GM12878 (cell line): ENCODE data around the gene SASH3. TPM values are rescaled to one million over a fixed set of nuclear protein-coding genes. Genes with fewer than 3 reads are reported as not detected.
A peak's percentile ranks its signal among the peaks of the same experiment; 100 is the strongest.

Source experiments
- ATAC-seq: fragments of 200-7000 bp; cut with Tn5 transposase; 3 replicates; pipeline ENCODE4 v1.9.1; 2020; ENCODE audit warnings: mild to moderate bottlenecking, moderate library complexity
- BruUV-seq: library from RNA; stranded (reverse); fragments of 400-500 nt; replicated peaks from 2 replicates; lab custom pipeline; 2021; lab: Mats Ljungman, UMichigan
- CTCF ChIA-PET: fragments of 300-600 bp; sonication (Branson Sonifier 250); formaldehyde crosslinking; extraction: SDS; loops from one replicate; lab custom pipeline; 2021; ENCODE audit warnings: inconsistent platforms; lab: Yijun Ruan, JAX
- POLR2A ChIA-PET: fragments of 350-600 bp; formaldehyde crosslinking; extraction: SDS; loops from one replicate; lab custom pipeline; 2021; ENCODE audit warnings: inconsistent platforms; lab: Charles Lee
- RAD21 ChIA-PET: fragments of 300-600 bp; sonication (Branson Sonifier 250); formaldehyde crosslinking; loops from one replicate; lab custom pipeline; 2023; ENCODE audit warnings: antibody characterized with exemption; ENCODE audit not compliant: unreplicated experiment; lab: Charles Lee
- SMC1A ChIA-PET: fragments of 300-600 bp; sonication (Branson Sonifier 250); formaldehyde crosslinking; loops from one replicate; lab custom pipeline; 2023; ENCODE audit not compliant: unreplicated experiment, uncharacterized antibody; lab: Charles Lee
- DNase-seq: peaks from one replicate; pipeline ENCODE4 v3.0.0-alpha.2; 2011; ENCODE audit warnings: low read depth, low spot score
- FAIRE-seq: peaks from 3 replicates; lab custom pipeline; 2011; peaks lifted over from hg19 to GRCh38; lab: Jason Lieb, UNC
- H2AFZ ChIP-seq: 2 replicates; pipeline ENCODE4 v1.6.0; 2011; ENCODE audit warnings: low read depth, low read length, control low read depth; ENCODE audit not compliant: control insufficient read depth
- H3K27ac ChIP-seq: 2 replicates; pipeline ENCODE4 v1.5.1; 2011; ENCODE audit warnings: control low read depth; ENCODE audit not compliant: control insufficient read depth, insufficient read depth
- H3K27me3 ChIP-seq, 2 experiments: replicated peaks in 1 of 2; 2 replicates each; pipeline versions ENCODE4 v1.6.0 to v1.6.1; 2011; ENCODE audit warnings: low read length in 1 of 2; ENCODE audit not compliant: control insufficient read depth in 2 of 2, insufficient read depth in 2 of 2
- H3K36me3 ChIP-seq, 2 experiments: 2 replicates each; pipeline ENCODE4 v1.5.1; 2011; ENCODE audit warnings: low read length in 1 of 2; ENCODE audit not compliant: control insufficient read depth in 2 of 2, insufficient read depth in 2 of 2
- H3K4me1 ChIP-seq: 2 replicates; pipeline ENCODE4 v1.6.1; 2011; ENCODE audit warnings: mild to moderate bottlenecking, low read length, moderate library complexity, mixed read lengths; ENCODE audit not compliant: control insufficient read depth, insufficient read depth
- H3K4me2 ChIP-seq: 2 replicates; pipeline ENCODE4 v1.6.0; 2011; ENCODE audit warnings: control low read depth; ENCODE audit not compliant: control insufficient read depth, insufficient read depth
- H3K4me3 ChIP-seq: fragments of 200-600 bp; sonication (generic); 2 replicates; pipeline ENCODE4 v1.5.1; 2016
- H3K79me2 ChIP-seq: 2 replicates; pipeline ENCODE4 v1.6.0; 2011; ENCODE audit warnings: low read length; ENCODE audit not compliant: control insufficient read depth, insufficient read depth
- H3K9ac ChIP-seq: 2 replicates; pipeline ENCODE4 v1.8.0; 2011; ENCODE audit warnings: low read length, control low read depth, mixed read lengths; ENCODE audit not compliant: control insufficient read depth, insufficient read depth
- H3K9me3 ChIP-seq: replicated peaks from 3 replicates; pipeline ENCODE4 v1.5.1; 2011; ENCODE audit warnings: mild to moderate bottlenecking, low read length; ENCODE audit not compliant: control insufficient read depth, insufficient read depth
- H4K20me1 ChIP-seq: 2 replicates; pipeline ENCODE4 v1.6.0; 2011; ENCODE audit not compliant: control insufficient read depth, insufficient read depth
- BCL11A ChIP-seq: IDR thresholded peaks from 2 replicates; pipeline ENCODE4 v1.6.1; 2011; ENCODE audit warnings: low read depth, low read length
- CTCF ChIP-seq, 3 experiments: IDR thresholded peaks in 2 of 3; conservative IDR thresholded peaks in 1 of 3; 2 replicates each; pipeline ENCODE4 v1.5.1; 2011; ENCODE audit warnings: low read depth in 3 of 3, low read length in 3 of 3, mild to moderate bottlenecking in 3 of 3, control low read depth in 2 of 3, moderate library complexity in 2 of 3, inconsistent platforms in 1 of 3, mixed read lengths in 1 of 3; ENCODE audit not compliant: control insufficient read depth in 2 of 3, insufficient read depth in 1 of 3; ENCODE audit errors: extremely low read depth in 1 of 3
- NFXL1 ChIP-seq: fragments of 450-650 bp; IDR thresholded peaks from 2 replicates; pipeline ENCODE4 v1.6.1; 2017; ENCODE audit warnings: antibody characterized with exemption, mild to moderate bottlenecking, borderline replicate concordance
- POLR2A ChIP-seq: IDR thresholded peaks from 2 replicates; pipeline ENCODE4 v1.6.1; 2011; ENCODE audit warnings: low read depth, mild to moderate bottlenecking, low read length
- SMAD5 ChIP-seq: IDR thresholded peaks from 2 replicates; pipeline ENCODE4 v1.6.1; 2016; ENCODE audit warnings: antibody characterized with exemption, low read depth
- SMC3 ChIP-seq: IDR thresholded peaks from 2 replicates; pipeline ENCODE4 v1.6.1; 2011; ENCODE audit warnings: low read length, improper control_type of control experiment, borderline replicate concordance
- SP1 ChIP-seq: IDR thresholded peaks from one replicate; pipeline ENCODE4 v1.6.1; 2011; ENCODE audit warnings: low read depth, low read length
- SPI1 ChIP-seq: IDR thresholded peaks from 2 replicates; pipeline ENCODE4 v1.6.1; 2011; ENCODE audit warnings: low read depth, mild to moderate bottlenecking, low read length, moderate library complexity, borderline replicate concordance; ENCODE audit not compliant: insufficient read depth
- STAT1 ChIP-seq: fragments of 450-650 bp; conservative IDR thresholded peaks from 2 replicates; pipeline ENCODE4 v1.6.1; 2014; ENCODE audit warnings: antibody characterized with exemption, mild to moderate bottlenecking
- ZNF207 ChIP-seq: fragments of 450-650 bp; IDR thresholded peaks from 2 replicates; pipeline ENCODE4 v1.6.1; 2014; ENCODE audit warnings: antibody characterized with exemption, mild to moderate bottlenecking, borderline replicate concordance
- WGBS: methylation state at CpG from one replicate; pipeline ENCODE4 v1.1.6; 2016; ENCODE audit warnings: low lambda C conversion rate; ENCODE audit not compliant: insufficient replicate concordance, insufficient coverage; ENCODE audit errors: missing lambda C conversion rate; 5-methylcytosine and 5-hydroxymethylcytosine counted together
- in situ Hi-C: fragments of 300-500 bp; cut with MboI; formaldehyde crosslinking; loops from 9 replicates; pipeline ENCODE4 v1.14.3; 2018; ENCODE audit warnings: mixed read lengths
- intact Hi-C: fragments of 100-400 bp; cut with micrococcal nuclease; formaldehyde crosslinking; loops from one replicate; pipeline ENCODE4 v1.14.2; 2022; ENCODE audit not compliant: unreplicated experiment
- polyA plus RNA-seq, 11 experiments: library from polyadenylated mRNA; depleted of rRNA in 4 of 11; unstranded in 6 of 11; stranded (reverse) in 5 of 11; fragments of >200 nt; fragmentation: Nextera tagmentation in 4 of 11; fragmentation: Illumina TruSeq in 1 of 11; extraction: Ambion mirVana in 4 of 11; extraction: Trizol in 1 of 11; gene quantifications; 1 replicate in 1 of 11; 2 replicates in 10 of 11; pipeline versions ENCODE4 v1.2.1 to v1.2.3, GENCODE V29; 2011 to 2016; ENCODE audit warnings: inconsistent platforms in 2 of 11, missing spikeins in 2 of 11, low read depth in 1 of 11
- total RNA-seq, 4 experiments: library from RNA; depleted of rRNA in 3 of 4; stranded (reverse); fragments of >200 nt in 3 of 4; fragmentation: Illumina TruSeq in 1 of 4; extraction: Trizol in 1 of 4; gene quantifications; 2 replicates each; pipeline versions ENCODE4 v1.2.1 to v1.2.3, GENCODE V29; 2013 to 2021

Gene SASH3
- total and polyA plus RNA-seq, 10 of the 15 experiments (the other 5 are each of a cell fraction or from before 2014, with no cell fraction given), result 23.1 to 233 (median 160) TPM

GRCh38 chrX:129790808-129791207 lies 11.1 kb downstream of the SASH3 start:
- no peak for FAIRE-seq
- H3K9me3 ChIP-seq, result no peaks in the 10 kb centered on the region
- no peak overlapping the region for H3K9ac ChIP-seq
- in situ Hi-C loops, result no loop called here
- H3K36me3 ChIP-seq, result peaks cover 23 to 40% of the 10 kb centered on the region in 2 experiments
- ChIA-PET POLR2A (no interaction called here), RAD21 (interaction anchor here (1.0 kb wide), 1 partner anchor 9 kb away, joined by 3 read pairs; no protein-coding TSS in a partner anchor), SMC1A (interaction anchor here (1.8 to 14.8 kb wide), 2 partner anchors 21 to 34 kb away, joined by 4 to 165 read pairs; no protein-coding TSS in a partner anchor), CTCF (no interaction called here)
- H3K79me2 ChIP-seq, result peaks cover 16% of the 10 kb centered on the region
- H3K4me3 ChIP-seq, result no peak overlapping the region
- H3K27ac ChIP-seq, result no peak overlapping the region
- WGBS, result 70% methylated on average over 9 of the region's 9 CpGs
- DNase-seq, result no peak
- no peak for ATAC-seq
- no peak overlapping the region for H3K4me2 ChIP-seq
- H3K4me1 ChIP-seq, result peaks cover 4% of the 10 kb centered on the region
- intact Hi-C loops, result no loop called here
- TF ChIP-seq POLR2A (peak; percentile 22; the same call in 1 of the 2 replicates), BCL11A (no peak), STAT1 (no peak), SMAD5 (no peak), SPI1 (no peak), SP1 (no peak)
- BruUV-seq, result no TSS peak
- H3K27me3 ChIP-seq, result no peaks in the 10 kb centered on the region
- H2AFZ ChIP-seq, result no peak overlapping the region
- H4K20me1 ChIP-seq, result no peaks in the 10 kb centered on the region

- Histone ChIP-seq H4K20me1 (no peaks in the 10 kb centered on the region), H2AFZ (no peak overlapping the region), H3K36me3 (peaks cover 26 to 40% of the 10 kb centered on the region in 2 experiments), H3K27ac (no peak overlapping the region), H3K9ac (no peak overlapping the region), H3K9me3 (no peaks in the 10 kb centered on the region), H3K4me1 (no peaks in the 10 kb centered on the region), H3K4me2 (no peak overlapping the region), H3K4me3 (no peak overlapping the region), H3K79me2 (peaks cover 12% of the 10 kb centered on the region), H3K27me3 (no peaks in the 10 kb centered on the region)
- ATAC-seq (no peak), DNase-seq (no peak), FAIRE-seq (no peak)
- no peak for TF ChIP-seq SMC3
- no peak for TF ChIP-seq ZNF207
- TF ChIP-seq CTCF (IDR thresholded peaks at IDR 0.05 in 2 of 3, conservative IDR thresholded peaks at IDR 0.05 in 1 of 3; ENCODE audit: control insufficient read depth in 2 of 3, extremely low read depth in 1 of 3, insufficient read depth in 1 of 3, low read depth in 3 of 3, low read length in 3 of 3), result no peak
- TF ChIP-seq NFXL1, result no peak
- in situ Hi-C loops, result no loop called here
- RAD21 ChIA-PET, result no interaction called here
- SMC1A ChIA-PET, result no interaction called here
- POLR2A ChIA-PET, result no interaction called here
- WGBS, result 55% methylated on average over 8 of the region's 8 CpGs
- no TSS peak for BruUV-seq
- intact Hi-C loops, result no loop called here
- CTCF ChIA-PET, result interaction anchor here (0.6 to 1.6 kb wide), 2 partner anchors 10 to 16 kb away, joined by 3 read pairs; no protein-coding TSS in a partner anchor
Measured at GRCh38 chrX:129791336-129791735, 11.6 kb downstream of the SASH3 start.
